HEK293T (cell line): ENCODE data around the gene HOXD1.

Source experiments
- CTCF ChIA-PET: fragments of 350-600 bp; formaldehyde crosslinking; extraction: SDS; loops from one replicate; lab custom pipeline; 2021; ENCODE audit warnings: antibody characterized with exemption, inconsistent platforms; lab: Yijun Ruan, JAX
- POLR2A ChIA-PET: fragments of 350-600 bp; formaldehyde crosslinking; extraction: SDS; loops from one replicate; lab custom pipeline; 2020; ENCODE audit warnings: antibody characterized with exemption, inconsistent platforms; lab: Yijun Ruan, JAX
- DNase-seq: peaks from one replicate; pipeline ENCODE4 v3.0.0; 2012; ENCODE audit warnings: mixed read lengths; ENCODE audit errors: extremely low spot score
- ARNT ChIP-seq: fragments of 450-650 bp; IDR thresholded peaks from 2 replicates; pipeline ENCODE4 v1.6.1; 2017; ENCODE audit warnings: mild to moderate bottlenecking
- BHLHE40 ChIP-seq: fragments of 450-650 bp; IDR thresholded peaks from 2 replicates; pipeline ENCODE4 v1.6.1; 2016; ENCODE audit warnings: mild to moderate bottlenecking, moderate library complexity, borderline replicate concordance
- CTBP1 ChIP-seq: fragments of 450-650 bp; IDR thresholded peaks from 2 replicates; pipeline ENCODE4 v1.6.1; 2016; ENCODE audit warnings: borderline replicate concordance
- ELF4 ChIP-seq: fragments of 450-650 bp; IDR thresholded peaks from 2 replicates; pipeline ENCODE4 v1.6.1; 2017; ENCODE audit warnings: antibody characterized with exemption
- FOXA1 ChIP-seq: fragments of 450-650 bp; IDR thresholded peaks from 2 replicates; pipeline ENCODE4 v1.6.1; 2016; ENCODE audit warnings: mild to moderate bottlenecking
- FOXK2 ChIP-seq: fragments of 450-650 bp; IDR thresholded peaks from 2 replicates; pipeline ENCODE4 v1.6.1; 2016; ENCODE audit warnings: mild to moderate bottlenecking
- FOXM1 ChIP-seq: fragments of 450-650 bp; IDR thresholded peaks from 2 replicates; pipeline ENCODE4 v1.6.1; 2017; ENCODE audit warnings: mild to moderate bottlenecking, borderline replicate concordance
- HDGF ChIP-seq: fragments of 450-650 bp; IDR thresholded peaks from 2 replicates; pipeline ENCODE4 v1.6.1; 2017; ENCODE audit warnings: antibody characterized with exemption, borderline replicate concordance
- L3MBTL2 ChIP-seq: fragments of 450-650 bp; conservative IDR thresholded peaks from 2 replicates; pipeline ENCODE4 v1.6.1; 2016; ENCODE audit warnings: mild to moderate bottlenecking
- LEF1 ChIP-seq: fragments of 450-650 bp; IDR thresholded peaks from 2 replicates; pipeline ENCODE4 v1.6.1; 2017; ENCODE audit warnings: mild to moderate bottlenecking, borderline replicate concordance
- NFRKB ChIP-seq: fragments of 450-650 bp; IDR thresholded peaks from 2 replicates; pipeline ENCODE4 v1.6.1; 2016; ENCODE audit warnings: mild to moderate bottlenecking, moderate library complexity
- PKNOX1 ChIP-seq: fragments of 450-650 bp; IDR thresholded peaks from 2 replicates; pipeline ENCODE4 v1.6.1; 2016
- SP1 ChIP-seq: fragments of 450-650 bp; IDR thresholded peaks from 2 replicates; pipeline ENCODE4 v1.6.1; 2017
- SUZ12 ChIP-seq: fragments of 450-650 bp; IDR thresholded peaks from 2 replicates; pipeline ENCODE4 v1.6.1; 2016; ENCODE audit warnings: mild to moderate bottlenecking
- TARDBP ChIP-seq: fragments of 450-650 bp; IDR thresholded peaks from 2 replicates; pipeline ENCODE4 v1.6.1; 2016
- ZNF384 ChIP-seq: fragments of 450-650 bp; IDR thresholded peaks from 2 replicates; pipeline ENCODE4 v1.6.1; 2016

The HOXD1 gene

GRCh38 chr2:176178757-176179295, 9.6 kb upstream of the HOXD1 start:
- no peak for DNase-seq
- no peak for TF ChIP-seq HDGF
- TF ChIP-seq SP1 = no peak
- TF ChIP-seq ELF4 = no peak
- TF ChIP-seq BHLHE40 = no peak
- TF ChIP-seq FOXM1 = no peak
- TF ChIP-seq SUZ12 = no peak
- no peak for TF ChIP-seq CTBP1
- no peak for TF ChIP-seq PKNOX1
- TF ChIP-seq NFRKB = no peak
- no peak for TF ChIP-seq LEF1
- no peak for TF ChIP-seq TARDBP
- no peak for TF ChIP-seq L3MBTL2
- TF ChIP-seq ZNF384 = no peak
- no peak for TF ChIP-seq FOXA1
- no peak for TF ChIP-seq FOXK2
- no peak for TF ChIP-seq ARNT
- ChIA-PET CTCF (no interaction called here), POLR2A (interaction anchor here (1.5 kb wide), 1 partner anchor 9 kb away, joined by 3 read pairs; no protein-coding TSS in a partner anchor)

- no peak for DNase-seq
- ChIA-PET POLR2A (no interaction called here), CTCF (no interaction called here)
- TF ChIP-seq HDGF (no peak), ELF4 (no peak), FOXK2 (no peak), CTBP1 (no peak), L3MBTL2 (no peak), SP1 (no peak), LEF1 (no peak), FOXA1 (no peak)
Measured at GRCh38 chr2:176181551-176181950, 6.9 kb upstream of the HOXD1 start.

- ChIA-PET CTCF (no interaction called here), POLR2A (no interaction called here)
- TF ChIP-seq PKNOX1 (no peak), ZNF384 (no peak), CTBP1 (no peak), SP1 (no peak), BHLHE40 (no peak), FOXM1 (no peak), SUZ12 (no peak), TARDBP (no peak), FOXA1 (no peak), HDGF (no peak), L3MBTL2 (no peak), NFRKB (no peak)
- DNase-seq = no peak
Measured at GRCh38 chr2:176182671-176183070, 5.8 kb upstream of the HOXD1 start.

GRCh38 chr2:176184749-176185148, 3.7 kb upstream of the HOXD1 start:
- no peak for DNase-seq
- TF ChIP-seq TARDBP (no peak), BHLHE40 (no peak), ARNT (no peak), ZNF384 (no peak), FOXA1 (no peak), PKNOX1 (no peak), HDGF (no peak), FOXK2 (no peak), CTBP1 (no peak), FOXM1 (no peak), SUZ12 (no peak), NFRKB (no peak), LEF1 (no peak), SP1 (no peak), L3MBTL2 (no peak)
- CTCF ChIA-PET = no interaction called here
- POLR2A ChIA-PET = no interaction called here

- ChIA-PET CTCF (interaction anchor here (0.6 kb wide), 1 partner anchor 11 kb away, joined by 3 read pairs; no protein-coding TSS in a partner anchor), POLR2A (interaction anchor here (1.1 kb wide), 1 partner anchor 11 kb away, joined by 4 read pairs; no protein-coding TSS in a partner anchor)
- no peak for DNase-seq
- TF ChIP-seq FOXM1 = no peak
- TF ChIP-seq SP1 = no peak
- no peak for TF ChIP-seq TARDBP
- no peak for TF ChIP-seq L3MBTL2
- TF ChIP-seq FOXA1 = no peak
- TF ChIP-seq NFRKB = no peak
- no peak for TF ChIP-seq FOXK2
- no peak for TF ChIP-seq LEF1
- no peak for TF ChIP-seq PKNOX1
- TF ChIP-seq ELF4 = no peak
- TF ChIP-seq HDGF = no peak
- TF ChIP-seq ZNF384 = no peak
- TF ChIP-seq BHLHE40 = no peak
- TF ChIP-seq SUZ12 = no peak
Measured at GRCh38 chr2:176186024-176186423, 2.4 kb upstream of the HOXD1 start.
